Right atrium auricular region (tissue), 2 donors: ENCODE data around the gene PSMA8. TPM values are rescaled to one million over a fixed set of nuclear protein-coding genes. Genes with fewer than 3 reads are reported as not detected.
"Not testable (repeated sequence)": the region's sequence is repeated elsewhere in the genome, so short reads cannot be mapped to it uniquely, and the experiment has no call there.

ENCODE experiments used
- DNase-seq: peaks from one replicate; pipeline ENCODE4 v3.0.0-alpha.2; 2019; ENCODE audit warnings: low spot score
- H3K27ac ChIP-seq, 2 donors: fragments of 200-600 bp; sonication (generic); 1 replicate in 1 of 2; 2 replicates in 1 of 2; pipeline ENCODE4 v1.5.1; 2016 to 2019
- H3K27me3 ChIP-seq, 2 donors: fragments of 200-600 bp; sonication (generic); one replicate each; pipeline versions ENCODE4 v1.5.1 to v1.6.0; 2017 to 2019
- H3K36me3 ChIP-seq: fragments of 200-600 bp; sonication (generic); one replicate; pipeline ENCODE4 v1.5.1; 2016
- H3K4me1 ChIP-seq, 2 donors: fragments of 200-600 bp; sonication (generic); one replicate each; pipeline versions ENCODE4 v1.5.1 to v1.6.0; 2017 to 2019
- H3K4me3 ChIP-seq, 2 donors: fragments of 200-600 bp; sonication (generic); 1 replicate in 1 of 2; 2 replicates in 1 of 2; pipeline ENCODE4 v1.5.1; 2017 to 2019; ENCODE audit warnings: mild to moderate bottlenecking in 1 of 2, moderate library complexity in 1 of 2
- H3K9me3 ChIP-seq, 2 donors: fragments of 200-600 bp; sonication (generic); one replicate each; pipeline ENCODE4 v1.5.1; 2019
- CTCF ChIP-seq, 2 donors: fragments of 200-600 bp; sonication (generic); IDR thresholded peaks; one replicate each; pipeline ENCODE4 v1.5.1; 2019; ENCODE audit warnings: antibody characterized with exemption in 2 of 2
- total RNA-seq, 2 donors: library from RNA; depleted of rRNA; stranded (reverse); fragments of >200 nt; gene quantifications; one replicate each; pipeline ENCODE4 v1.1.0, GENCODE V29; 2016

PSMA8 gene
- total RNA-seq, 2 donors from 2014 or later = not detected

- Histone ChIP-seq H3K36me3 (no peaks in the 10 kb centered on the region), H3K4me3 (no peak overlapping the region), H3K4me1 (no peaks in the 10 kb centered on the region), H3K27ac (no peak overlapping the region), H3K27me3 (no peaks in the 10 kb centered on the region), H3K9me3 (no peaks in the 10 kb centered on the region)
- no peak for DNase-seq
- no peak for TF ChIP-seq CTCF (IDR thresholded peaks at IDR 0.05)
These were observed 29.6 kb upstream of the PSMA8 start for GRCh38 chr18:26104035-26104434.

GRCh38 chr18:26119246-26119645 is 14.4 kb upstream of the PSMA8 start:
- no peak for DNase-seq
- Histone ChIP-seq H3K27ac (no peak overlapping the region), H3K36me3 (no peaks in the 10 kb centered on the region), H3K4me3 (no peak overlapping the region), H3K9me3 (no peaks in the 10 kb centered on the region), H3K27me3 (no peaks in the 10 kb centered on the region), H3K4me1 (no peaks in the 10 kb centered on the region)
- TF ChIP-seq CTCF (IDR thresholded peaks at IDR 0.05) = no peak

- Histone ChIP-seq H3K9me3 (no peaks in the 10 kb centered on the region), H3K4me1 (no peaks in the 10 kb centered on the region), H3K36me3 (no peaks in the 10 kb centered on the region), H3K27me3 (no peaks in the 10 kb centered on the region), H3K4me3 (no peak overlapping the region), H3K27ac (no peak overlapping the region)
- DNase-seq = no peak
- no peak for TF ChIP-seq CTCF (IDR thresholded peaks at IDR 0.05)
These were observed 12.2 kb upstream of the PSMA8 start for GRCh38 chr18:26121476-26121875.

GRCh38 chr18:26121994-26122393 is 11.7 kb upstream of the PSMA8 start:
- H3K27ac ChIP-seq, H3K4me3 ChIP-seq, H3K36me3 ChIP-seq, DNase-seq, H3K4me1 ChIP-seq, H3K27me3 ChIP-seq, H3K9me3 ChIP-seq: not testable (repeated sequence)

- Histone ChIP-seq H3K4me3 (no peak overlapping the region), H3K27me3 (no peaks in the 10 kb centered on the region), H3K27ac (no peak overlapping the region), H3K4me1 (no peaks in the 10 kb centered on the region), H3K9me3 (no peaks in the 10 kb centered on the region), H3K36me3 (no peaks in the 10 kb centered on the region)
- no peak for DNase-seq
- TF ChIP-seq CTCF (IDR thresholded peaks at IDR 0.05) = no peak
These were observed 5.9 kb upstream of the PSMA8 start for GRCh38 chr18:26127786-26128185.

- H3K27ac ChIP-seq, H3K9me3 ChIP-seq, DNase-seq, H3K4me3 ChIP-seq, H3K36me3 ChIP-seq, H3K4me1 ChIP-seq, H3K27me3 ChIP-seq: not testable (repeated sequence)
These were observed 5.5 kb upstream of the PSMA8 start for GRCh38 chr18:26128192-26128591.

GRCh38 chr18:26134107-26134506 is 438 bp downstream of the PSMA8 start:
- Histone ChIP-seq H3K4me3 (no peak overlapping the region), H3K36me3 (no peaks in the 10 kb centered on the region), H3K27ac (no peak overlapping the region), H3K9me3 (no peaks in the 10 kb centered on the region), H3K27me3 (no peaks in the 10 kb centered on the region), H3K4me1 (no peaks in the 10 kb centered on the region)
- TF ChIP-seq CTCF (IDR thresholded peaks at IDR 0.05) = no peak
- no peak for DNase-seq
